ENCODE results near the gene MAP7D1. TPM values are rescaled to one million over a fixed set of nuclear protein-coding genes. Genes with fewer than 3 reads are reported as not detected.

Gene MAP7D1
- total RNA-seq, 1 experiment from 2014 or later = 49.9 TPM

- Histone ChIP-seq H4K20me1 (ENCODE audit: control insufficient read depth, insufficient read depth, insufficient read length) (no peaks in the 10 kb centered on the region), H4K5ac (ENCODE audit: insufficient read length, low read depth, low read length) (peak overlapping the region; percentile 18), H3K14ac (ENCODE audit: insufficient read depth, low read length) (peak overlapping the region; percentile 86; the same call in 1 of the 2 replicates), H3K4me2 (ENCODE audit: insufficient read depth, insufficient read length, low read length) (peak overlapping the region; percentile 84), H4K91ac (ENCODE audit: insufficient read length, low read depth, low read length) (no peak overlapping the region), H3K9ac (ENCODE audit: extremely low read depth, insufficient read length, low read length) (peak overlapping the region; percentile 96), H2BK5ac (ENCODE audit: insufficient read length, low read length) (no peak overlapping the region), H3K79me1 (ENCODE audit: insufficient read depth, low read depth, low read length, poor library complexity, severe bottlenecking) (no peaks in the 10 kb centered on the region), H3K23ac (ENCODE audit: insufficient read length, low read depth, low read length) (no peak overlapping the region), H4K8ac (replicated peaks; ENCODE audit: insufficient read length, low read depth, low read length) (no peak overlapping the region), H2BK15ac (ENCODE audit: low read depth, low read length) (no peak overlapping the region), H3K4me1 (ENCODE audit: insufficient read depth, low read length) (no peaks in the 10 kb centered on the region; the same call in 1 of the 2 replicates), H3K18ac (ENCODE audit: insufficient read length, low read depth, low read length) (peak overlapping the region; percentile 89), H2AFZ (ENCODE audit: low read length) (peak overlapping the region; percentile 61), H3K27me3 (ENCODE audit: insufficient read depth, low read length) (no peaks in the 10 kb centered on the region), H3K23me2 (ENCODE audit: insufficient read length, low read depth, low read length, poor library complexity, severe bottlenecking) (peaks cover 14% of the 10 kb centered on the region), H2BK20ac (ENCODE audit: low read depth, low read length, poor library complexity, severe bottlenecking) (no peak overlapping the region), H3K27ac (ENCODE audit: insufficient read length, low read depth, low read length) (peak overlapping the region; percentile 86), H2AK5ac (ENCODE audit: insufficient read length, low read length) (no peak overlapping the region), H3K56ac (ENCODE audit: insufficient read length, low read depth, low read length) (peak overlapping the region; percentile 19), H2BK120ac (ENCODE audit: low read depth, low read length, poor library complexity, severe bottlenecking) (no peak overlapping the region), H3K9me3 (ENCODE audit: control insufficient read depth, low read depth, low read length) (no peaks in the 10 kb centered on the region), H3K4ac (ENCODE audit: low read depth, low read length) (no peak overlapping the region), H3T11ph (ENCODE audit: low read length) (peak overlapping the region; percentile 46), H2BK12ac (ENCODE audit: insufficient read length, low read depth, low read length) (no peak overlapping the region), H3K79me2 (ENCODE audit: insufficient read depth, low read length) (peaks cover 29% of the 10 kb centered on the region; the same call in 1 of the 2 replicates)
- WGBS (ENCODE audit: extremely low coverage, insufficient read length, low lambda C conversion rate) = no CpG with 5 or more reads among the region's 16 CpGs
- H3K4me3 Mint-ChIP-seq = peak overlapping the region; percentile 92 to 94
- no peak for DNase-seq
- H3K9me3 Mint-ChIP-seq = no peaks in the 10 kb centered on the region; a peak in 1 of 5 replicates
- H3K27me3 Mint-ChIP-seq (ENCODE audit: low read depth) = no peaks in the 10 kb centered on the region
- peak overlapping the region; percentile 99 to 100 (median 99) for H3K27ac Mint-ChIP-seq
- peaks cover 11 to 28% (median 26%) of the 10 kb centered on the region in 3 experiments; a peak in 6 of 7 replicates for H3K36me3 Mint-ChIP-seq (ENCODE audit: insufficient read depth in 1 of 3, low read depth in 3 of 3)
- TF ChIP-seq CTCF (conservative IDR thresholded peaks at IDR 0.05) = no peak
- H3K4me1 Mint-ChIP-seq = peaks cover 19 to 24% of the 10 kb centered on the region in 2 experiments
Measured at GRCh38 chr1:36223381-36223995, 67.5 kb downstream of the MAP7D1 start.
